HL-60 (cell line): Measurements from ENCODE around the gene KCTD16.

Experiments used
- DNase-seq, 2 experiments: peaks; one replicate each; pipeline ENCODE4 v3.0.0-alpha.2; 2010 to 2020; ENCODE audit warnings: low read depth in 1 of 2, low spot score in 1 of 2
- H3K27ac ChIP-seq: fragments of 250-450 bp; sonication (Bioruptor Pico); replicated peaks from 2 replicates; pipeline ENCODE4 v1.5.1; 2020; ENCODE audit warnings: mild to moderate bottlenecking, moderate library complexity
- H3K27me3 ChIP-seq: fragments of 250-450 bp; sonication (Bioruptor Pico); 2 replicates; pipeline ENCODE4 v1.5.1; 2021; ENCODE audit warnings: mild to moderate bottlenecking, moderate library complexity; ENCODE audit not compliant: insufficient read depth, poor library complexity, severe bottlenecking
- H3K4me3 ChIP-seq: replicated peaks from 2 replicates; pipeline ENCODE4 v1.5.1; 2011; ENCODE audit warnings: mild to moderate bottlenecking, control low read depth, low read length; ENCODE audit not compliant: insufficient read depth
- GABPA ChIP-seq: IDR thresholded peaks from 2 replicates; pipeline ENCODE4 v1.6.1; 2012; ENCODE audit warnings: low read depth
- POLR2AphosphoS5 ChIP-seq: IDR thresholded peaks from 2 replicates; pipeline ENCODE4 v1.6.1; 2012; ENCODE audit warnings: low read depth
- SPI1 ChIP-seq: IDR thresholded peaks from 2 replicates; pipeline ENCODE4 v1.6.1; 2012; ENCODE audit warnings: low read depth, mild to moderate bottlenecking, borderline replicate concordance
- TF ChIP-seq, protein P1 (sequence below): IDR thresholded peaks from one replicate; pipeline ENCODE4 v1.5.1; 2011; ENCODE audit warnings: low read length, control low read depth, inconsistent platforms; ENCODE audit not compliant: insufficient read depth
- TF ChIP-seq, protein P2 (sequence below): IDR thresholded peaks from 2 replicates; pipeline ENCODE4 v1.6.1; 2012; ENCODE audit warnings: low read depth; ENCODE audit not compliant: insufficient replicate concordance

KCTD16 gene

DNA sequence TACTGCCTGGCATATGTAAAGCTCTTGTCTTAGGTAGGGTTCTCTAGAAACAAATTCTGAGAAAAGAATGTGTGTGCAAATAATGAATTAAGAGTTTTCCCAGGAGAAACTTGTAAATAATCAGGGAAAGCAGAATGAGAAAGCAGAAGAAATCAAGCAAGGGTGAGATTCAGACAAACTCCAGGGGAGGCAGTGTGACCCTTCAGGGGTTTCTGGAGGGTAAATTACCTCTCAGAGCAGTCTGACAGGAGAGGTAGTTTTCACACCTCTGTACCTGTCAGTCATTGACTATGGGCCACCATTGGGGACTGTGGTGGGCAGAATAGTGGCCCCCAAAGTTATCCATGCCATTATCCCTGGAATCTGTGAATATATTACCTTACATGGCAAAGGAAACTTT is 124.6 kb downstream of the KCTD16 start:
- no peak overlapping the region for H3K4me3 ChIP-seq
- H3K27me3 ChIP-seq = no peaks in the 10 kb centered on the region

DNA sequence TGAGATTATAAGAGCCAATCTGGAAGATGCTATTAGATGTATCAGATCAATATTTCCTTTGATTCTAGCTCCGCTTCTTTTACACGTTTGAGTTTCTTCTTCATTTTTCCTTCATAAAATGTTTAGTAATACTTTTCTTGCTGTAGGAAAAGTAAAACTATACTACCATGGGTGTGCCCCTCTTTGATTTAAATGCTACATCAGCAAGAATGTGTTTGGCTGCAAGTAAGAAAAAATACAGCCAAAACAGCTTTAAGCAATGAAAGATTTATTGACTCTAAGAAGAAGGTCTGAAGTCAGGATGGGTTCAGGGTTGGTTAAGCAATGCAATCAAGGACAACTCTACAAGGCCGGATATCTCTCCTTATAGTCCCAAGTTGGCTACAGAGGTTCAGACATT is 126.4 kb downstream of the KCTD16 start:
- TF ChIP-seq POLR2AphosphoS5 (no peak), SPI1 (no peak), GABPA (no peak)
- TF ChIP-seq, protein P1, sequence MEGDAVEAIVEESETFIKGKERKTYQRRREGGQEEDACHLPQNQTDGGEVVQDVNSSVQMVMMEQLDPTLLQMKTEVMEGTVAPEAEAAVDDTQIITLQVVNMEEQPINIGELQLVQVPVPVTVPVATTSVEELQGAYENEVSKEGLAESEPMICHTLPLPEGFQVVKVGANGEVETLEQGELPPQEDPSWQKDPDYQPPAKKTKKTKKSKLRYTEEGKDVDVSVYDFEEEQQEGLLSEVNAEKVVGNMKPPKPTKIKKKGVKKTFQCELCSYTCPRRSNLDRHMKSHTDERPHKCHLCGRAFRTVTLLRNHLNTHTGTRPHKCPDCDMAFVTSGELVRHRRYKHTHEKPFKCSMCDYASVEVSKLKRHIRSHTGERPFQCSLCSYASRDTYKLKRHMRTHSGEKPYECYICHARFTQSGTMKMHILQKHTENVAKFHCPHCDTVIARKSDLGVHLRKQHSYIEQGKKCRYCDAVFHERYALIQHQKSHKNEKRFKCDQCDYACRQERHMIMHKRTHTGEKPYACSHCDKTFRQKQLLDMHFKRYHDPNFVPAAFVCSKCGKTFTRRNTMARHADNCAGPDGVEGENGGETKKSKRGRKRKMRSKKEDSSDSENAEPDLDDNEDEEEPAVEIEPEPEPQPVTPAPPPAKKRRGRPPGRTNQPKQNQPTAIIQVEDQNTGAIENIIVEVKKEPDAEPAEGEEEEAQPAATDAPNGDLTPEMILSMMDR = no peak
- TF ChIP-seq, protein P2, sequence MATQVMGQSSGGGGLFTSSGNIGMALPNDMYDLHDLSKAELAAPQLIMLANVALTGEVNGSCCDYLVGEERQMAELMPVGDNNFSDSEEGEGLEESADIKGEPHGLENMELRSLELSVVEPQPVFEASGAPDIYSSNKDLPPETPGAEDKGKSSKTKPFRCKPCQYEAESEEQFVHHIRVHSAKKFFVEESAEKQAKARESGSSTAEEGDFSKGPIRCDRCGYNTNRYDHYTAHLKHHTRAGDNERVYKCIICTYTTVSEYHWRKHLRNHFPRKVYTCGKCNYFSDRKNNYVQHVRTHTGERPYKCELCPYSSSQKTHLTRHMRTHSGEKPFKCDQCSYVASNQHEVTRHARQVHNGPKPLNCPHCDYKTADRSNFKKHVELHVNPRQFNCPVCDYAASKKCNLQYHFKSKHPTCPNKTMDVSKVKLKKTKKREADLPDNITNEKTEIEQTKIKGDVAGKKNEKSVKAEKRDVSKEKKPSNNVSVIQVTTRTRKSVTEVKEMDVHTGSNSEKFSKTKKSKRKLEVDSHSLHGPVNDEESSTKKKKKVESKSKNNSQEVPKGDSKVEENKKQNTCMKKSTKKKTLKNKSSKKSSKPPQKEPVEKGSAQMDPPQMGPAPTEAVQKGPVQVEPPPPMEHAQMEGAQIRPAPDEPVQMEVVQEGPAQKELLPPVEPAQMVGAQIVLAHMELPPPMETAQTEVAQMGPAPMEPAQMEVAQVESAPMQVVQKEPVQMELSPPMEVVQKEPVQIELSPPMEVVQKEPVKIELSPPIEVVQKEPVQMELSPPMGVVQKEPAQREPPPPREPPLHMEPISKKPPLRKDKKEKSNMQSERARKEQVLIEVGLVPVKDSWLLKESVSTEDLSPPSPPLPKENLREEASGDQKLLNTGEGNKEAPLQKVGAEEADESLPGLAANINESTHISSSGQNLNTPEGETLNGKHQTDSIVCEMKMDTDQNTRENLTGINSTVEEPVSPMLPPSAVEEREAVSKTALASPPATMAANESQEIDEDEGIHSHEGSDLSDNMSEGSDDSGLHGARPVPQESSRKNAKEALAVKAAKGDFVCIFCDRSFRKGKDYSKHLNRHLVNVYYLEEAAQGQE = no peak
- no peak for DNase-seq
- H3K4me3 ChIP-seq = no peak overlapping the region
- H3K27me3 ChIP-seq = no peaks in the 10 kb centered on the region
- H3K27ac ChIP-seq = no peak overlapping the region

More for the DNA sequence above, 124.6 kb downstream of the KCTD16 start:
- no peak for TF ChIP-seq POLR2AphosphoS5
- TF ChIP-seq SPI1 = no peak
- TF ChIP-seq GABPA = no peak
- TF ChIP-seq, protein P1 = no peak
- TF ChIP-seq, protein P2 = no peak
- DNase-seq = no peak
- no peak overlapping the region for H3K27ac ChIP-seq

DNA sequence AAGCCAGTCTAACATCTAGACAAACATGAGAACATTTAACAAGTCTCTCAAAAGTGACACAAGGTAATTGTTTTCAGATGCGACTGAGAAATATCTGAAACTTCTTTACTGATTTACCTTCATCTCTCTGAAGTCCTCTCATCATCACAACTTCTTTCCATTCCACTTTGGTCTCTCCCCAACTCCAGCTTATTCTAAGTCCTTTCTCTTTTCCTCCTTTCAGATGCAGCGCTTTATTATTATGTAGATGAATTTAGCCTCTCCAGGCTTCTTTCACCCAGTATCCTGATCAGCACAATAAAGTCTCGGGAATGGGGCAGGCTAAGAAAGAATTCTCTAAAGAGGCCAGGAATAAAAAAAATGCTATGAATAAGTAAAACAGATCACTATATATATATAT is 128.0 kb downstream of the KCTD16 start:
- H3K27ac ChIP-seq = no peak overlapping the region
- TF ChIP-seq SPI1 = no peak
- H3K27me3 ChIP-seq = no peaks in the 10 kb centered on the region

DNA sequence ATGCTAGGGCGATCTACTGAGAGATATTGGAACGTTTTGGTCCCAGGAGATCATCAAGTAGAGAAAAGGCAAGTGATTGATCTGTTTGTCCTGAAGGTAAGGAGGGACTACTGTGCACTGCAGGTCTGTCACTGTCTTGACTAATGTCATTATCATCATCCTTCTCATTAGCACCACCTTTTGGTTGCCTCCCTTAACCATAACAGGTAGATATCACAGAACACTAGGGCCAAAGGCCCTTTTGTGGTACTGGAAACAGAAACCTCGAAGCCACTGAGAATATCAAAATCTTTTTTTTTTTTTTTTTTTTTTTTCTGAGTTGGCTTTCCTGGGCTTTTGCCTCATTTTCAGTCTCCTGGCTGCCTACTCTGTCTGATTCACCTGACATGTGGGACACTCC is 134.0 kb downstream of the KCTD16 start:
- DNase-seq = no peak
- Histone ChIP-seq H3K4me3 (no peak overlapping the region), H3K27me3 (no peaks in the 10 kb centered on the region), H3K27ac (no peak overlapping the region)
- TF ChIP-seq, protein P2 = no peak
- no peak for TF ChIP-seq SPI1
- TF ChIP-seq GABPA = no peak
- TF ChIP-seq, protein P1 = no peak
- no peak for TF ChIP-seq POLR2AphosphoS5

More for the DNA sequence above, 128.0 kb downstream of the KCTD16 start:
- H3K4me3 ChIP-seq = no peak overlapping the region
- no peak for DNase-seq
